Cerebellar cortex (tissue), 1 donor: Measurements from ENCODE around the gene AFF3.

Source experiments
- DNase-seq: peaks from one replicate; pipeline ENCODE4 v3.0.0-alpha.2; 2015; ENCODE audit warnings: low spot score

AFF3 gene

DNA sequence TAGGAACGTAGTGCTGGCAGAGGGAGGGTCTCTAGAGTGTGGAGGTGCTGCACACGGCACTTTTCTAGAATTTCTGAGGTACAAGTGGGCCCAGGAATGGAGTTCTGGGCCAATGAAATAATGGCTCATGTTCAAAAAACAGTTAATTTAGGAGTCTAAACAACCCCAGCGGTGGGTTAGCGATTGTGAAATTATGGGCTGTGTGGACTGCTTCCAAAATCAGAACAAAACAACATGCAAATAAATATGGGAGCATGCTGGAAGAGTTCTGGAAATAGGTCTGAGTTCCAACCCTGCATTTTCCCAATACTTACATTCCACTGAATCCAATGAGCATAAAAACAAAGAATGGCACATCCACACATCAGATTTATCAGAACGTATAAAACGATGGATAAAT is 317.6 kb downstream of the AFF3 start:
- DNase-seq: no peak

DNA sequence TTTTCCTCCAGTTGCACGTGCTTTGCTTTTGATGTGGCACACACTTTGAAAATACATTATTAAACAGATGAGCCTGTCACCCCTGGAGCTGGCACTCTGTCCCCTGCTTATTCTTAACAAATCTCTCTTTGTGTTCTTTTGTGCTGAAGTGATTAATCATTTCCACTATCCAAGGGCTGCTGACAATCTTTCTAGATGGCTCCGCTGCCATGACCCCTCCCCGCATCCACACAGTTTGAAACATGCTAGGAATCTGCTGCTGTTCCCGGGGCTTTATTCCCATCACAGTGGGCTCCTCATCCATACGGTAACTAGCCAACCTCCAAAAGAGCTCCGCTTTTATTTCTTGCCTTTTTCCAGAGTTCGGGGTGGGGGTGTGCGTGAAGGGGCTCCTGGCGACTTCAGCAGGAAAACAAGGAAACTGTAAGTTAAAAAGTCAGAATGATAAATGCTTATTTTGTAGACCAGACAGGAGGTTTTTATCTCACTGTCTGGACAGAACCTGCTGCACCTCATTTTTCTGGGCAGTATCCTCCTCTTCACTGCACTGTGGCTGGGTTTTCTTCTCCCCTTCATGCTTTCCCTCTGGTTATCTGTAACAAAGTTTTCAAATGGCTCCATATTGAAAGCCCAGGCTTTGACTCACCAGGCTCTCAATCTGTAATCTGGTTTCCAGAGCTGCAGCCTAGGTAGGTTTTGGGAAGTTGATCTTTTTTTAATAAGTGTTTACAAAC is 319.7 kb downstream of the AFF3 start:
- no peak for DNase-seq

DNA sequence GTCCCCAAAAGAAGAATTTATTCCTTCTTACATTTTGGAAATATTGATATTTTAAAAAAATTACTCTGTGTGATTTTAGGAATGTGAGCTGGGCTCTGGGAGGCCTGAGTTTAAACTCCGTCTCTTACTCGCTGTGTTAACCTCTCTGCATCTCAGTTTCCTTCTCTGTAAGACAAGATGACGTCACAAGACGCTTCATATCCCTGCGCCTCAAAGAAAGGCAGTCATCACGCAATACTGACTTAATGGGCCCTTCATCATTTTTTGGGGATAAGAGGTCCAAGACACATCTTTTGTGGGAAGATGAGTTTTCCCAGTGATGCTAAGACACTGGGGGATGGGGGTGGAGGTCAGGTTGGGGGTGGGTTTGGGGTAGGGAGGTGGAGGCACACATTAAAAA is 320.4 kb downstream of the AFF3 start:
- no peak for DNase-seq

DNA sequence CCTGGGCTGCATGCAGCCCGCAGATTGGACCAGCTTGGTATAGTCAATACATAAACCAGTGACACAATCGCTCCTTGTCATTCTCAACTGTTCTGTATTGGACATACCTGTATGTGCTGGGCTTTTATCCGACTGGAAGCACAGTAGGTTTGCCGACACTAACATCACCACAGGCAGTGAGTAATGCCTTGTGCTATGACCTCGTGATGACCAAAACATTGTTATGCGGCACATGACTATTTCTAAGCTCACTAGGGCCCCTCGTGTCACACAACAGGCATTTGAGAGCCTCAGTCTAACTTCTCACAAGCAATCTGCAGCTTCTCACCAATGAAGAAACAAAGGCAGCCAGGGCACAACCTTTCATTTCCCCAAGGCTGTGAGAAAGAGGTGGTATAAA is 320.8 kb downstream of the AFF3 start:
- DNase-seq: no peak

DNA sequence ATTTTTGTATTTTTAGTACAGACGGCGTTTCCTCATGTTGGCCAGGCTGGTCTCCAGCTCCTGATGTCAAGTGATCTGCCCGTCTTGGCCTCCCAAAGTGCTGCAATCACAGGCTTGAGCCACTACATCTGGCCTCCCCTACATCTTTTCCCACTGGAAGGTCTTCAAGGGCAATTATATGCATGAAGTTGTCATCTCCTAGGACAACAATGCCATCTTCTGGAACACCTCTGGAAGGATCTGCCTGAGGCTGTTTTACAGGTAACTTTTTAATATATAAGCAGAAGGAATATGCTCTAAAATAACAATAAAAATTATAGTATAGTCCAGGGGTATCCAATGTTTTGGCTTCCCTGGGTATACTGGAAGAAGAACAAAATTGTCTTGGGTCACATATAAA is 321.4 kb downstream of the AFF3 start:
- DNase-seq: no peak

- DNase-seq: no peak
Observed at GRCh38 chr2:99819766-99820165, 322.6 kb downstream of the AFF3 start.

GRCh38 chr2:99818842-99819241 is 323.5 kb downstream of the AFF3 start:
- DNase-seq: peak; percentile 58

DNA sequence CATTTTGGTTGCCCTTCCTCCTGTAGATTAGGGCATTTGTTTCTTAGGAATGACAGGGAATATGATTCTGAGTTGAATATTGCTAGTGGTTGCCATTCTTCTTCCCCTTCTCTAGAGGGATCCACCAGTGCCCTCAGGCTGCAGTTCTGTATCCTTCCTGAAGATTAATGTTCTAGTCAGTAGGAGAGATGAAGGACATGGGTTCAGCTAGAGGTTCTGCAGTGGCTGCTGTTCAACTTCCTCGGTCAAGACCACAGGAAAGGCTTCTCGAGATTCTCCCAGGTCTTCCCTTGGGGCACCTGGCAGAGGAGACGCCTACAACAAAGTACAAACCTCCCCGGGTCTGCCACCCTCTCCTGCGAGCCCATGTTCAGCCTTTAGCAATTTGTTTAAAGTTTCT is 325.5 kb downstream of the AFF3 start:
- no peak for DNase-seq

DNA sequence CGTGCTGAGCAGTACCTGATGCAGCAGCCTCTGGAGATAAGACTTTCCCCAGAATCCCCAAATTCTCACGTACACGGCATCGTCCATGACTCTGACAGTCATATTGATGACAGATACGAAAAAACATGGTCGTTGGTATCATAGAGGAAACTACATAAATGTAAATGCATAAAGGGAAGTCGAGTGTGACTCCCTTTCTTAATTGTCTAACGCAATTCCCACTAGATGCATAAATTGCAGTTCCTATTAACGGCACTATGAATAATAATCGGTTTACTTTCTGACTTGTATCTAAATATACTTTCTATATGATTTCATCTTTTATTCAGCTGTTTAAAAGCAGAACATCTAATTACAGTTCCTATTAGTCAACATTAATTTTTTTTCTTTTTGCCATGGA is 330.0 kb downstream of the AFF3 start:
- DNase-seq: no peak

DNA sequence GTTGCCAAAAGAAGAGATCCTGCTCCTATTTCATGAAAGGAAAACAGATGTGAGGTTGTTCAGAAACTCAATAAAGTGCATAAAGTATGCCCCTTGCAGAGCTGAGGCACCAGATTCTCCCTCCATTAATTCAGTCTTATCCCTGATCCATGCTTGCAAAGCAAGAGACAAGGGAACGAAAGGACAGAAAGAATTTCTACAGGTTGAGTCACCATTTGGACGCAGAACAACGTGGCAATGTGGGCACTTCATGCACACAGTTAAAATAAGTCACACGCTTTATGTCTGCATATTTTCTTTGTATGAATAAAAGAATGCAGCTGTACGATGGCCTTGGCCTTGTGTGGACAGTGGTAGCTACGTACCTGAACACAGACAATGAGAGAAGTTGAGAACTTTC is 330.8 kb downstream of the AFF3 start:
- DNase-seq: no peak

GRCh38 chr2:99810225-99810624 is 332.2 kb downstream of the AFF3 start:
- no peak for DNase-seq

DNA sequence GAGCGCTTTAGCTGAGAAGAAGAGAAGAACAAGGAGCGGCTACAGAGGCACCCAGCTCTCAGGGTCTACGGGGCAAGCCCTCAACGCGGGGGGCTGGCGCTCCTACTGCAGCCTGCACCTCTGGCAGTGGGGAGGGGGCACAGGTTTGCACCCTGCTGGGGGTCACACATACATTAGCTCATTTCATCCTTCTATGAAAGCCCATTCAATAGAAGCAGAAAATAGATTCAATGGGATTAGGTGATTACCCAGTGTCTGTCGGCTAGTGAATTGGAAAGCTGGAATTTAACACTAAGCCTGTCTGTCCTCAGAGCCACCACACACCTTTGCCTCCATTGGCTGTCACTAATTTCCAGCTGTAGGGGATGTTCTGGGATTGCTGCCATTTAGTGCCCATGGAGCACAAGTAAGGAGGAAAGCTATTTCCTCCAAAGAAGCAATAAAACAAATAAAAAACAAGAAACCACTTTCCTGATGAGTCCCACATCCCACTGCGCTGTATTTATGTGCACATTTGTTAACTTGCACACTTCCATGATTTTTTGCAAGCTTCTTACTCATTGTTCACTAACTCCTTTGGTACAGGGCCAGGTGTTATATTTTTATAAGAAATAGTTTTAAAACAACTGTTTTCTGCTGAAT is 333.0 kb downstream of the AFF3 start:
- no peak for DNase-seq

GRCh38 chr2:99808361-99809200 is 333.8 kb downstream of the AFF3 start:
- DNase-seq: no peak

DNA sequence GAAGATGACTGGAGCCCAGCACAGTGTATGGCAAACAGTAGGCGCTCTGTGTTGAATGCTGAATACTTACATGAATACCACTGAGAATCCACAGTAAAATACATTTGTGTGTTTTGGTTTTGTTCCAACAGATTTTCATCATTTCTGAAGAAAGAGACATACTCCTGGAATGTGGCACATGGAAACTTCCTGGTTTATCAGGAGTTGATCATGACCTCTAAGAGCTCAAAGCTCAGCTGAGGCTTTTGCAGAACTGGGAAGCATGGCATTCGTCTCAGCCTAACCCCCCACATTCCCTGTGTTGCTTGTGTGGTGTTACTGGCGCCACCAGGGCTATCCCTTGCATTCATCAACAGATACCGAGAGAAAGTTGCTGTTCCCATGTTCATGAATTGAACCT is 335.6 kb downstream of the AFF3 start:
- no peak for DNase-seq

- no peak for DNase-seq
Observed at GRCh38 chr2:99805930-99806476, 336.4 kb downstream of the AFF3 start.

DNA sequence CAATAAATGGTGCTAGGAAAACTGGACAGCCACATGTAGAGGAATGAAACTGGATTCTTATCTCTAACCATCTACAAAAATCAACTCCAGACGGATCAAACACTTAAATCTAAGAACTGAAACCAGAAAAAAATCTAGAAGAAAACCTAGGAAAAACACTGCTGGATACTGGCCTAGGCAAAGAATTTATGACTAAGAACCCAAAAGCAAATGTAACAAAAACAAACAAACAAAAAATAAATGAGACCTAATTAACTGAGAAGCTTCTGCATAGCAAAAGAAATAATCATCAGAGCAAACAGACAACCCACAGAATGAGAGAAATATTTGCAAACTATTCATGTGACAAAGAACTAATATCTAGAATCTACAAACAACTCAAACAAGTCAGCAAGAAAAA is 338.5 kb downstream of the AFF3 start:
- DNase-seq: no peak

DNA sequence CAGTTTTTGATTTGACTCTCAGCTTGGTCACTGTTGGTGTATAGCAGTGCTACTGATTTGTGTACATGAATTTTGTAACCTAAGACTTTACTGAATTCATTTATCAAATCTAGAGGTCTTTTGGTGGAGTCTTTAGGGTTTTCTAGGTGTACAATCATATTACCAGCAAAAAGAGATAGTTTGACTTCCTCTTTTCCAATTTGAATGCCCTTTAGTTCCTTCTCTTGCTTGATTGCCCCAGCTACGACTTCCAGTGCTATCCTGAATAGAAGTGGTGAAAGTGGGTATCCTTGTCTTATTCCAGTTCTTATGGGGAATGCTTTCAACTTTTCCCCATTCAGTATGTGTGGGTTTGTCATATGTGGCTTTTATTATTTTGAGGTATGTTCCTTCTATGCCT is 339.7 kb downstream of the AFF3 start:
- DNase-seq: no peak

GRCh38 chr2:99801327-99801901 is 341.0 kb downstream of the AFF3 start:
- no peak for DNase-seq

DNA sequence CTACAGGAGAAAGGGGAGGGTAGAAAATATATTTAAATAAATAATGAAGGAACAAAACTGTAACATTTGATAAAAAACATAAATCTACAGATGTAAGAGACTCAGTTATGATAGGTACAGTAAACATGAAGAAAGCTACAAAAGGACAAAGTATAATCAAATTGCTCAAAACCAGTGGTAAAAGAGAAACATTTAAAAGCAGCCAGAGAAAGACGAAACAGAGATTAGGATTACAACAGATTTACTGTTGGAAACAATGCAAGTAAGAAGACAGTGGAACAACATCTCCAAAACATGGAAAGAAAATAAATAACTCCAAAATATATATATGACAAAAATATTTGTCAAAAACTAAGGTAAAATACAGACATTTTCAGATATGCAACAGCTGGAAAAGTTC is 344.9 kb downstream of the AFF3 start:
- no peak for DNase-seq

GRCh38 chr2:99794414-99794813 is 348.0 kb downstream of the AFF3 start:
- no peak for DNase-seq

DNA sequence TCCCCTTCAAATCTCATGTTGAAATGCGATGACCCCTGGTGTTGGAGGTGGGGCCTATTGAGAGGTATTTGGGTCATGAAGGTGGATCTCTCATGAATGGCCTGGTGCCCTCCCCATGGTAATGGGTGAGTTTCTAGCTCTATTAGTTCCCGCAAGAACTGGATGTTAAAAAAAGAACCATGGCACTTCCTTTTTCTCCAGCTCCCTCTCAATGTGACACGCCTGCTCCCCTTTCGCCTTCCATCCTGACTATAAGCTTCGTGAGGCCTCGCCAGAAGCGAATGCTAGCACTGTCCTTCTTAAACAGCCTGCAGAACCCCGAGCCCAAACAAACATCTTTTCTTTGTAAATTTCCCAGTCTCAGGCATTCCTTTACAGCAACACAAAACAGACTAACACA is 349.4 kb downstream of the AFF3 start:
- DNase-seq: no peak

- DNase-seq: no peak
Observed at GRCh38 chr2:99789849-99790248, 352.5 kb downstream of the AFF3 start.
